Skeletal muscle satellite cell (primary cell): ENCODE data around the gene SLC16A7.
"Not testable (repeated sequence)": the region's sequence is repeated elsewhere in the genome, so short reads cannot be mapped to it uniquely, and the experiment has no call there.

Experiments used
- H3K27me3 ChIP-seq: 2 replicates; pipeline ENCODE4 v1.7.0; 2013; ENCODE audit warnings: low read length; ENCODE audit not compliant: control insufficient read depth, insufficient read depth
- H3K36me3 ChIP-seq: 2 replicates; pipeline ENCODE4 v1.7.0; 2013; ENCODE audit warnings: mild to moderate bottlenecking, control low read depth, low read length; ENCODE audit not compliant: insufficient read depth
- H3K4me1 ChIP-seq: 2 replicates; pipeline ENCODE4 v1.7.0; 2013; ENCODE audit warnings: low read length; ENCODE audit not compliant: control insufficient read depth, insufficient read depth
- H3K4me2 ChIP-seq: 2 replicates; pipeline ENCODE4 v1.7.0; 2013; ENCODE audit warnings: mild to moderate bottlenecking, low read length
- H3K4me3 ChIP-seq: 2 replicates; pipeline ENCODE4 v1.7.0; 2013; ENCODE audit warnings: low read length
- H3K9ac ChIP-seq: 2 replicates; pipeline ENCODE4 v1.7.0; 2013; ENCODE audit warnings: mild to moderate bottlenecking, low read depth, low read length, moderate library complexity
- H3K9me3 ChIP-seq: replicated peaks from 2 replicates; pipeline ENCODE4 v1.7.0; 2013; ENCODE audit warnings: mild to moderate bottlenecking, control low read depth, low read length

SLC16A7 gene

DNA sequence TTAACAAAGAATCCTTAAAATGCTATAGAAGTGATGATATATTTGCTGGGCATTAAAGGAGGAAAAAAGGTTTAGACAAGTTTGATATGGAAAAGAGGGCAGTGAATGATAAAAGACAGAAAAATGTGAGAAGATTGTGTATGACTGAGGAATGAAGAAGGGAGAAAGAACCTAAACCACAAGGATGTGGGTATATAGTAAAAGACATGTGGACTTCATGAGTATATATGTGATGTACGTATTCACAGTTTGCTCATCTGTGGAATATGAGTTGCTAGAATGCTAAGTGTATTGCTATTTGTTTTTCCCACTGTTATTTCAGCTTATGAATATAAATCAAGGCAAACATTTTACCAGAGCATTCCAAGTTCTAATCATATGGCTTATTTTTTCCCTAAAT, 2.1 kb upstream of the SLC16A7 start:
- Histone ChIP-seq H3K4me1 (peaks cover 14% of the 10 kb centered on the region), H3K27me3 (no peaks in the 10 kb centered on the region), H3K4me2 (no peak overlapping the region), H3K9ac (no peak overlapping the region), H3K4me3 (no peak overlapping the region), H3K9me3 (no peaks in the 10 kb centered on the region), H3K36me3 (no peaks in the 10 kb centered on the region)

DNA sequence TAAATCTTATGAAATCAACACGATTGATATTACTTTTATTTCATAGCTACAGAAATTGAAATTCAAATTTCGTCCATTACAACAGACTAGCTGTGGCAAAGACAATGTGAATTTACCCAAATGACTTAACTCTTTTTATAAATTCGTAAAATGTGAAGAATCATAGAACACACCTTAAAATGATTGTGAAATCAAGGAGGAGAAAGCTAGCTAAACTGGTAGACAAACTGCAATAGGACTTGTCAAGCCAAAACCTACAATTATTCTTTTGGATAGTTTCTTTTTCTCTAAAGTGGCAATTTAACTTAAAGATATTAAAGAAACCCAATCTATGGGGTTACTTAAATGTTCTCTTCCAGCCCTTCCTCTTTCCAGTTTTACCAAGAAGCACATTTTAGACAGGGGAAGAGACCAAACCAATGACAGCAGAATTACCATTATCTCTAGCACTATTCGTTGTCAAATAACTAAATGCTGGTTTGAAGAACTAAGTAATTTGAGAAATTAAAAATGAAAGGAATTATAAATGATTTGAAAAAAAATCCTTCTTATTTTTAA, 807 bp upstream of the SLC16A7 start:
- H3K9me3 ChIP-seq, result no peaks in the 10 kb centered on the region
- peak overlapping the region; percentile 87 for H3K4me2 ChIP-seq
- H3K36me3 ChIP-seq, result no peaks in the 10 kb centered on the region
- H3K4me3 ChIP-seq, result peak overlapping the region; percentile 88
- no peaks in the 10 kb centered on the region for H3K27me3 ChIP-seq
- peak overlapping the region; percentile 68 for H3K9ac ChIP-seq
- H3K4me1 ChIP-seq, result peaks cover 14% of the 10 kb centered on the region

DNA sequence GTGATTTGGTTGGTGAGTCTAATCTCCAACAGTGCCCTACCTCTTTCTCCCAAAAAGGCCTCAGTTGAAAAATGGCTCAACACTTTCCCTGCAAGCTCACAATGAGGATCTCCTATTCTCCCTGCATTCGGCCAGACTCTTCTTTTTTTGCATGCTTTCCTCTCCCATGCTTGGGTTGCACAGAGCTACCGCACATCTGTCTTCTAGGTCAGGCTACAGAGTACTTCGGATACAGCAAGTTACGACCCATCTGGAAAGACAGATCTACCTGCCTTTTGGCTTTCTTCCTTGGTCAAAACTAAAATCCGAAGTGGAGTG, 305 bp upstream of the SLC16A7 start:
- no peaks in the 10 kb centered on the region for H3K36me3 ChIP-seq
- H3K9ac ChIP-seq, result peak overlapping the region; percentile 68
- H3K4me3 ChIP-seq, result peak overlapping the region; percentile 88
- no peaks in the 10 kb centered on the region for H3K9me3 ChIP-seq
- H3K4me1 ChIP-seq, result peaks cover 14% of the 10 kb centered on the region
- H3K4me2 ChIP-seq, result peak overlapping the region; percentile 87
- H3K27me3 ChIP-seq, result no peaks in the 10 kb centered on the region

DNA sequence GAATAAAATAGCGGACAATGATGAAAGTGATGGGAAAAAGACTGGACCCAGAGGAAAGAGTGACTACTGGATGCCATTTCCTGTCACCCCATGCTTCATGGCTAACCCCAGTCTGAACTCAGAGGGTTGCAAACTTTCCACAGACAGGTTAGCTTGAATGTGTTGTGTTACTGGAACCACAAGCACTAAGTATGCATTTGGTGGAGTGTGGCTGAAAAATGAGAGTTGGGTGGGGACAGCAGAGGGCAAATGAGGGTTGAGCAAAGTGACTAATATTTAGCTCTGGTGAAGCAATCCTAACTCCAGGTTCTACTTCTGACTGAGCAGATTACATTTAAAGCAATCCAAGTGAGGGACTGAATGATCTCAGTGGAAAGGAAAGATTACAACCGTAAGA, 1.6 kb downstream of the SLC16A7 start:
- H3K27me3 ChIP-seq, result no peaks in the 10 kb centered on the region
- peak overlapping the region; percentile 98 for H3K4me2 ChIP-seq
- H3K36me3 ChIP-seq, result no peaks in the 10 kb centered on the region
- peaks cover 14% of the 10 kb centered on the region for H3K4me1 ChIP-seq
- no peaks in the 10 kb centered on the region for H3K9me3 ChIP-seq
- peak overlapping the region; percentile 88 for H3K4me3 ChIP-seq
- peak overlapping the region; percentile 90 for H3K9ac ChIP-seq

DNA sequence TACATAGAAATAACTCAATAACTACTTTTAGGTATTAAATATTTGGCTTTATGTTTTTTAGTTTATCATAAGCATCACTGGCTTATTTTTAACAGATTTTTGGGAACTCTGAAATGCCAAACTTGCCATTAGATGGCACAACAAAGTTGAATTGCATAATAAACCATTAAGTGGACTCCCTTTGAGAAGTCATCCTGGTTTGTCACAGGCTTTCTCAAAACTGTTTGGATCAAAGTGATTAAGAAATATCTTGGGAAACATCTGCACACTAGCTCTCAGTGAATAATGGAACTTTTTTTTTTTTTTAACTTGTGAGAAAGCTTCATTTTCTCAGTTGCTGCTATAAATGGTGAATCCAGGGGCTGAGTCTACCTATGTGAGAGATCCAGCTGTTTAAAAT, 4.3 kb downstream of the SLC16A7 start:
- Histone ChIP-seq H3K9me3 (no peaks in the 10 kb centered on the region), H3K9ac (no peak overlapping the region), H3K4me2 (no peak overlapping the region), H3K36me3 (no peaks in the 10 kb centered on the region), H3K4me1 (peaks cover 14% of the 10 kb centered on the region), H3K27me3 (no peaks in the 10 kb centered on the region), H3K4me3 (no peak overlapping the region)

DNA sequence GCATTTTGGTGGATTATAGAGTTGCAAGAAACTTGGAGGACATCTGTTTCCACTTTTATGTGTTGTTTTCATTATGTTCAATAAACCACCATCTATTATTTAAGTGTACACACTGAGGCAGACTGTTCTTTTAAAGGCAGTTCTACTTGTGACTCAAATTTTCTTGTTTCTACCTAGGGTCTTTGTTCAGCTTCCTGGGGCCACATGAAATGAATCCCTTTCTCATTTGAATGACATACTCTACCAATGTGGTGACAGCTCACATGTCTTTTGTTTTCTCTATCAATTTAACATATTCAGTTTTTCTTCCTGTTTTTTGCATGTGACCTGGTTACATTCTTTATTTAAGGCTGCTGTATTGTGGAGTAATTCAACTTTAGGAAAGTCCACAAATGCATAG, 7.9 kb downstream of the SLC16A7 start:
- no peaks in the 10 kb centered on the region for H3K27me3 ChIP-seq
- no peaks in the 10 kb centered on the region for H3K4me1 ChIP-seq
- H3K9me3 ChIP-seq, result no peaks in the 10 kb centered on the region
- no peak overlapping the region for H3K4me2 ChIP-seq
- H3K9ac ChIP-seq, result no peak overlapping the region
- H3K4me3 ChIP-seq, result no peak overlapping the region
- no peaks in the 10 kb centered on the region for H3K36me3 ChIP-seq

DNA sequence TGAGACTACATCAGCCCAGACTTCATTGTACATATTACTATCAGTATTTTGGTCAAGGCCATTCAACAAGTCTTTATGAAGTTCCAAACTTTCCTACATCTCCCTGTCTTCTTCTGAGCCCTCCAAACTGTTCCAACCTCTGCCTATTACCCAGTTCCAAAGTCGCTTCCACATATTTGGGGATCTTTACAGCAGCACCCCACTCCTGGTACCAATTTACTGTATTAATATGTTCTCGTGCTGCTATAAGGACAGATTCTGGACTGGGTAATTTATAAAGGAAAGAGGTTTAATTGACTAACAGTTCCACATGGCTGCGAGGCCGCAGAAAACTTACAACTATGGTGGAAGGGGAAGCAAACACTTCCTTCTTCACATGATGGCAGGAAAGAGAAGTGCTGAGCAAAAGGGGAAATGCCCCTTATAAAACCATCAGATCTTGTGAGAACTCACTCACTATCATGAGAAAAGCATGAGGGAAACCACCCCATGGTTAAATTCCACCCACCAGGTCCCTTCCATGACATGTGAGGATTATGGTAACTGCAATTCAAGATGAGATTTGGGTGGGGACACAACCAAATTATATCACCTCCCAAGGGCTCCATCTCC, 17.1 kb downstream of the SLC16A7 start:
- not testable (repeated sequence) for H3K9me3 ChIP-seq, H3K27me3 ChIP-seq, H3K36me3 ChIP-seq, H3K9ac ChIP-seq, H3K4me1 ChIP-seq, H3K4me3 ChIP-seq, H3K4me2 ChIP-seq

DNA sequence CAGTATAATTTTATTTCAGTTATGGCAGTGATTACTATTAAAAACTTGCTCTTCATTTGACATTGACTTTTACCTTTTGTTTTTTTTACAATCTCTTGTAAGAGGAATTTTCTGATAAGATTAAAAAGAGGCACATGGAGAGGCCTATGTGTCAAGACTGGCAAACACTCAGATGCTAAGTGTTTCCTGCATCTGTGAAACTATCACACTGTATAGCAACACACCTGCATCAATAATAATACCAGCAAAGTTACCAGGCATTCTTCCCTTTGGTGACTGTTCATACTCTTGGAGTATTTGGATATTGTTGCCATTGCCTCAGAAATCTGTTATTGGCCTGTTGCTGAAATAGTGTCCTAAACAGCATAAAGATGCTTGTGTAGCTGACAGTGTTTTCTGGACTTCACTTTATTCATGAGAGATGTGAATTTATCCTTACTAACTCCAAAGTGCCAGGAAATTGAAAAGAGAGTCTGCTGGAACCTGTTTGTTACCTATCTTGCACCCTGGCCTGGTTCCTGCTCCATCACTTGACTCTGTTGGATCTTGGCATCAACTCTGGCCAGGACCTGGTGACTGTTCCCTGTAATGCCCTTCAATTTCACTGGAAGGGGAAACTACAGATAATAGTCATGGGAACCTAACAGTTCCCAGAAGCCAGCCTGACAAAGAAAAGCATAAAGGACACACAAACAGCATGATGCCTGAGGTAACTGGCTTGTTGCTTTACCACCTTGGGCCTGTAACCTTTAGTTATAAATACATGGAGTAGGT, 19.8 kb downstream of the SLC16A7 start:
- peaks cover 5% of the 10 kb centered on the region for H3K4me1 ChIP-seq
- no peak overlapping the region for H3K4me3 ChIP-seq

DNA sequence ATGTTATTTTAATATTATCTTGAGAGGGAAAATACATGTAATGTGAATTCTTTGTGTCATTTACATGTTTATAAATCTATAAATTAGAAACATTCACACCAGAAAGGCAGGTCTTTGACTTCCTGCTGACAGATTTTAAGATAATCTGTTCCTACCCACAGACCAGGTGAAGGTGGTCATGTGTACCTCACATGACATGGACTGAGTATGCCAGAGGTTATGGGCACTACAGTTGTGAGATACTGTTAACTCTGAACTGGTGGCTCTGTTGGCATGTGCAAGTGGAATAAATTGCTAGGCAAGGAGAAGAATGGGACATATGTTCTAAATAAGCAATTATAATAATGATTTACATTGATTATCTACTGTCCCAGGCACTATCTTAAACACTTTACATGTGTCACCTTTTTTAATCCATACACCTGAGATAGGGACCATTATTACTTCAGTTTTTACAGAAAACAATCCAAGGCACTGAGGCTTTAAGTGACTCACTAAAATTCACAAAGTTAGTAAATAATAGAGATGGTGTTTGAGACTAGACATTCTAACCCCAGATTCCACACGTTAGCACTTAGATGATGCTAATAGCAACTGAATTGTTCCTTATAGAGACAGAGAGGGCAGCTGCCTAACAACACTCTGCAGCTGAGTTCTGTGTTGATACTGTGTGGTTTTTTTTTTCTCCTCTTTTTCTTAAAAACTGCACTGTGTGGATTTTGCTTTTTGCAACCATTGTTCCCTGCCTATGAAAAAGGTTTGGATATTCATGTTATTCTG, 23.8 kb downstream of the SLC16A7 start:
- Histone ChIP-seq H3K27me3 (no peaks in the 10 kb centered on the region), H3K4me2 (no peak overlapping the region), H3K4me1 (peaks cover 5% of the 10 kb centered on the region), H3K9me3 (no peaks in the 10 kb centered on the region), H3K4me3 (no peak overlapping the region), H3K9ac (no peak overlapping the region), H3K36me3 (no peaks in the 10 kb centered on the region)

More for the DNA sequence above, 19.8 kb downstream of the SLC16A7 start:
- no peaks in the 10 kb centered on the region for H3K27me3 ChIP-seq
- H3K9ac ChIP-seq, result no peak overlapping the region
- H3K36me3 ChIP-seq, result no peaks in the 10 kb centered on the region
- no peaks in the 10 kb centered on the region for H3K9me3 ChIP-seq
- H3K4me2 ChIP-seq, result no peak overlapping the region

DNA sequence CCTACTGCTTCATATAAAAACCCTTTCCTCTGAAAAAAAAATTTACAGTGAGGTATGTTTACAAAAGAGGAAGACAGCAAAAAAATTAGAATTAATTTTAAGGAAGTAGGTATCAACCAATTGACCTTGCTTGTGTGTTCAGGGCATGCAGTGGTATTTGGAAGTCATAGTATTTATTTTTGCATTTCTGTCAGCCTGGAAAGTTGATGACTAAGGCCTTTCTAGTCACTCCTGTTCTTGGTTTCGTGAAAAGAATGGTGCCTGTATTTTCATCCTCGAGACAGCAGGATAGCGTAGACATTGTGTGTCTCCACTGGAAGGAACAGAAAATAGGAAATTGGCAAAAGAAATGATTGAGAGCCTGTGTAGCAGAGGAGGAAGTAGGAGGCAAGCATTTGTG, 24.5 kb downstream of the SLC16A7 start:
- H3K36me3 ChIP-seq, result no peaks in the 10 kb centered on the region
- H3K4me1 ChIP-seq, result peaks cover 1% of the 10 kb centered on the region
- no peak overlapping the region for H3K4me2 ChIP-seq
- no peak overlapping the region for H3K4me3 ChIP-seq
- no peaks in the 10 kb centered on the region for H3K27me3 ChIP-seq
- H3K9me3 ChIP-seq, result no peaks in the 10 kb centered on the region
- no peak overlapping the region for H3K9ac ChIP-seq

DNA sequence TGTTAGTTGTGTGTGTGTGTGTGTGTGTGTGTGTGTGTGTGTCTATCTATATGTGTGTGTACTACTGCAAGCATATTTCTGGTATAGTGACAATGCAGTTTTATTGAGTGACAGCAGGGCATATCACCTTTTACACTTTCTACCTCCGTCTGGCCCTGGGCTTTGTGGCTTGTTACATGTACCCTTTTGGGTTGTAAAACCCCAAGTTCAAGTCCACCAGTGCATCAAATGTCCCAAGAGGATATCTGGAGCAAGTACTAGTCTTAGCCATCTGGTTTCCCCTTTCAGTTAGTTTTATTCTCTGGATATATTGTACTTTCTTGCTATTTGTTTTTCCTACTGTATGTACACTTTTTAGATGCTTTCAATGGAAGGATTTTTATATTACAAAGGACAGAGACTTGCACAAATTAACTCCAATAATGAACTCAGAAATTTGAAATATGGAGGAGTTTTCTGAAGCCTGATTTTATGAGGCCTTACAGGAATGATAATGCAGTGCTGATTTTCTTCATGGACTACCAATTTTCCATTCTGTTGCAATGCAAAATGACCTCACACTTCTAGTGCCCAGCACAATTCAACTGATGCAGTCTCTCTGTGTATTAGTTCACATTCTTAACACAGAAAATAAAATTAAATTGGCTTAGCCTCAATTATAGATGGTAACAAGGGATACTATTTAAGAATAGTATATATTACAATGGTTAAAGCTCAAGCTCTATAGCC, 29.1 kb downstream of the SLC16A7 start:
- Histone ChIP-seq H3K4me1 (no peaks in the 10 kb centered on the region), H3K4me3 (no peak overlapping the region), H3K27me3 (no peaks in the 10 kb centered on the region), H3K4me2 (no peak overlapping the region), H3K9me3 (no peaks in the 10 kb centered on the region), H3K36me3 (no peaks in the 10 kb centered on the region), H3K9ac (no peak overlapping the region)
